ENCODE results near the gene GTF3C1. TPM values are rescaled to one million over a fixed set of nuclear protein-coding genes. Genes with fewer than 3 reads are reported as not detected.

Gene GTF3C1
- total RNA-seq, 2 experiments from 2014 or later, result 43.6 to 44.5 TPM

- peaks cover 32% of the 10 kb centered on the region for H3K4me1 ChIP-seq (ENCODE audit: insufficient read depth, low read length)
- POLR2A ChIA-PET, result interaction anchor here (1.0 to 2.5 kb wide), 8 partner anchors 13 to 439 kb away, joined by 3 to 8 read pairs (median 4); partner anchors contain the start of gene IL21R
- H3K27ac ChIP-seq (ENCODE audit: low read depth in 1 of 2, low read length in 2 of 2), result peak overlapping the region in 1 of 2 donors; percentile 68
- peak overlapping the region; percentile 99 for H3K4me3 ChIP-seq (ENCODE audit: low read length)
- CTCF ChIA-PET, result interaction anchor here (1.1 to 1.4 kb wide), 2 partner anchors 34 to 440 kb away, joined by 3 read pairs; no protein-coding TSS in a partner anchor
- peaks cover 10% of the 10 kb centered on the region for H3K36me3 ChIP-seq (ENCODE audit: insufficient read depth, low read length)
- no peak for TF ChIP-seq CTCF (IDR thresholded peaks at IDR 0.05)
- ATAC-seq (ENCODE audit: poor library complexity), result peak; percentile 16
- Mint-ChIP-seq H3K4me3 (peak overlapping the region; percentile 98), H3K27ac (peak overlapping the region; percentile 98), H3K9me3 (no peaks in the 10 kb centered on the region), H3K27me3 (no peaks in the 10 kb centered on the region), H3K36me3 (ENCODE audit: low read depth) (peaks cover 44% of the 10 kb centered on the region), H3K4me1 (ENCODE audit: low read depth) (peaks cover 50% of the 10 kb centered on the region)
- intact Hi-C loops (cut with DNase I, micrococcal nuclease), result no loop called here
- no peaks in the 10 kb centered on the region for H3K9me3 ChIP-seq (ENCODE audit: control insufficient read depth in 1 of 2, insufficient read depth in 1 of 2, low read length in 2 of 2)
- peak in 1 of 14 experiments; percentile 8 for DNase-seq
- no peaks in the 10 kb centered on the region for H3K27me3 ChIP-seq (ENCODE audit: control insufficient read depth in 1 of 2, insufficient read depth in 2 of 2, low read length in 2 of 2)
Measured at GRCh38 chr16:27549464-27549745, 308 bp downstream of the GTF3C1 start.

GRCh38 chr16:27547851-27548250, 1.9 kb downstream of the GTF3C1 start:
- CTCF ChIA-PET, result no interaction called here

GRCh38 chr16:27547134-27547533, 2.6 kb downstream of the GTF3C1 start:
- Mint-ChIP-seq H3K4me3 (peak overlapping the region; percentile 43), H3K27ac (no peak overlapping the region), H3K36me3 (ENCODE audit: low read depth) (peaks cover 65% of the 10 kb centered on the region), H3K27me3 (no peaks in the 10 kb centered on the region), H3K4me1 (ENCODE audit: low read depth) (peaks cover 54% of the 10 kb centered on the region), H3K9me3 (no peaks in the 10 kb centered on the region)
- Histone ChIP-seq H3K27ac (ENCODE audit: low read depth in 1 of 2, low read length in 2 of 2) (no peak overlapping the region), H3K36me3 (ENCODE audit: insufficient read depth, low read length) (peaks cover 31% of the 10 kb centered on the region), H3K27me3 (ENCODE audit: control insufficient read depth in 1 of 2, insufficient read depth in 2 of 2, low read length in 2 of 2) (no peaks in the 10 kb centered on the region), H3K4me3 (ENCODE audit: low read length) (no peak overlapping the region), H3K9me3 (ENCODE audit: control insufficient read depth in 1 of 2, insufficient read depth in 1 of 2, low read length in 2 of 2) (no peaks in the 10 kb centered on the region), H3K4me1 (ENCODE audit: insufficient read depth, low read length) (peaks cover 32% of the 10 kb centered on the region)
- ChIA-PET POLR2A (no interaction called here), CTCF (no interaction called here)
- no peak for DNase-seq
- ATAC-seq (ENCODE audit: poor library complexity), result no peak
- intact Hi-C loops (cut with DNase I, micrococcal nuclease), result no loop called here
- TF ChIP-seq CTCF (IDR thresholded peaks at IDR 0.05), result no peak

More at GRCh38 chr16:27547851-27548250, 1.9 kb downstream of the GTF3C1 start:
- H3K36me3 ChIP-seq (ENCODE audit: insufficient read depth, low read length), result peaks cover 26% of the 10 kb centered on the region
- peaks cover 32% of the 10 kb centered on the region for H3K4me1 ChIP-seq (ENCODE audit: insufficient read depth, low read length)
- H3K4me3 ChIP-seq (ENCODE audit: low read length), result no peak overlapping the region
- H3K9me3 Mint-ChIP-seq, result no peaks in the 10 kb centered on the region
- no peak for DNase-seq
- H3K4me1 Mint-ChIP-seq (ENCODE audit: low read depth), result peaks cover 54% of the 10 kb centered on the region
- intact Hi-C loops (cut with DNase I, micrococcal nuclease), result no loop called here
- peak overlapping the region; percentile 51 for H3K4me3 Mint-ChIP-seq
- H3K9me3 ChIP-seq (ENCODE audit: control insufficient read depth in 1 of 2, insufficient read depth in 1 of 2, low read length in 2 of 2), result no peaks in the 10 kb centered on the region
- POLR2A ChIA-PET, result no interaction called here
- no peaks in the 10 kb centered on the region for H3K27me3 ChIP-seq (ENCODE audit: control insufficient read depth in 1 of 2, insufficient read depth in 2 of 2, low read length in 2 of 2)
- ATAC-seq (ENCODE audit: poor library complexity), result no peak
- H3K27ac Mint-ChIP-seq, result no peak overlapping the region
- H3K27ac ChIP-seq (ENCODE audit: low read depth in 1 of 2, low read length in 2 of 2), result no peak overlapping the region
- H3K36me3 Mint-ChIP-seq (ENCODE audit: low read depth), result peaks cover 57% of the 10 kb centered on the region
- no peaks in the 10 kb centered on the region for H3K27me3 Mint-ChIP-seq
- TF ChIP-seq CTCF (IDR thresholded peaks at IDR 0.05), result no peak
